Bone marrow (tissue), 2 donors: ENCODE measurements around the gene RFC2.
"Not testable (repeated sequence)": the region's sequence is repeated elsewhere in the genome, so short reads cannot be mapped to it uniquely, and the experiment has no call there.

ENCODE experiments used
- DNase-seq, 2 donors: peaks; one replicate each; lab custom pipeline; 2025; lab: John Stamatoyannopoulos, UW

RFC2 gene

DNA sequence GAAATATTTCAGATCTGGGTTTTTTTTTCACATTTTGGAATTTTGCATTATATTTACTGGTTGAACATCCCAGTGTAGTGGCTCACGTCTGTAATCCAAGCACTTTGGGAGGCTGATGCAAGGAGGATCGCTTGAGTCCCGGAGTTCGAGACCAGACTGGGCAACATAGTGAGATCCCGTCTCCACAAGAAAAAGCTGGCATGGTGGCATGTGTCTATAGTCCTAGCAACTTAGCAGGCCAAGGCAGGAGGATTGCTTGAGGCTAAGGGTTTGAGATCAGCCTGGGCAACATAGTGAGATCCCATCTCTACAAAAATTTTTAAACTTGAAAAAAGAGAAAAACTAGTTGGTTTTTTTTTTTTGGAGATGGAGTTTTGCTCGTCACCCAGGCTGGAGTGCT lies 6.0 kb downstream of the RFC2 start:
- no peak for DNase-seq

DNA sequence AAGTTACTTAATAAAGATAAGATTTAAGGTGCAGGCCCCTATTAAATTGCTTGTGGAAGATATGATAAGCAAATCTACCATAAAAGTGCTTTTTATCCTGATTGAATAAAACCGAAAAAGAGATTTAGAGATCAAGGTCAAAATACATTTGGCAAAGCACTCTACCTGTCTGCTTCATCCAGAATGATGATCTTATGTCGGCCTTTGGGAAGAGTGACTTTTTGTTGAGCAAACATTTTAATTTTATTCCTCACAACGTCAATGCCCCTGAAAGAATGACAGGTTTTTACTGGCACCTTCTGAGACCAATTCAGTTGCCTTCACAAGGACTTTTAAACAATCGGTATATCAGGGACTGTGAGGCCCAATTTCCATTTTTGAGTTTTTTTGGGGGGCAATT lies 7.7 kb downstream of the RFC2 start:
- DNase-seq = no peak

DNA sequence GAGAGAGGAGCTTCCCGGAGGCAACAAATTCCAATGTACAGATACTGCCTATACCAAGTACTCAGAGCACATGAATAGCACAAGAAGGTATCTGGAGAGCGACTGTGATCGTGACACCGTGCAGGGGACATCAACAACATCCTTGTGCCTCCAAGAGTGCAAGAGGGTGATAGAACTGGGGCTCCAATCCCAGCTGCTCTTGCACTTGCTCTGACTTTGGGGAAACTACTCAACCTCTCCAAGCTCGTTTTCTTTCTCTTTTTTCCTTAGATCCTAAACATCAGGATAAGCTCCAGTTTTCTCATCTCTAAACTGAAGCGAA lies 12.1 kb downstream of the RFC2 start:
- DNase-seq = no peak

DNA sequence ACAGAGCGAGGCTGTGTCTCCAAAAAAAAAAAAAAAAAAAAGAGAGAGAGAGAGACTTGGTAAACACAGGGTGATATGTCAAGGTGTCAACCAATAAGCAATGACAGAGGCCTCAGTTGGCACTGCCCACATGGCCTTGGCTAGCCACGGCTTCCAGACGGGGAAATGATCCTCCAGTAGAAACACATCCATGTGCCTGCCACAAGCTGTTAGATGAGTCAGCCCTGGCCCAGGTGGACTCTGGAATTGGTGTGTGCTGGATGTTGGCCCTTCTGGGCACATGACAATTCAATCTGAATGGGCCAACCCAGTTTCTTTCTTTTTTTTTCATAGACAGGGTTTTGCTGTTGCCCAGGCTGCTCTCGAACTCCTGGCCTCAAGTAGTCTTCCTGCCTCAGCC lies 13.7 kb downstream of the RFC2 start:
- DNase-seq = no peak

DNA sequence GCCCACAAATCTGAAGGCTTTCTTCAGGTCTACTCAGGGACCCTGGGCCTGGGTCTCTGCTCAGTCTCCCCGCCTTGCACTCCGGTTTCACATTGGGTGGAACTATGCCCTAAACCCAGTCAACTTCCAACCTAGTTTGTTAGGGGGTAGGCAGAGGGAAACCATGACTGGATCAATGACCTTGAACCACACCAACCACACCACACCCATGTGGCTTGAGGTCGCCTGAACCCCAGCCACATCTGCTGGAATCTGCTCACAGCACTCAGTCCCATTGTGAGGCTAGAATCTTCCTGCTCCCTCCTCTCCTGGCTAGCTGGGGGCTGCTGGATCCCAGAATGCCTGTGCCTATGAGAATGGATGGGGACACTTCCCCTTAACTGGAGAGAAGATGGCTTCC lies 17.9 kb downstream of the RFC2 start:
- no peak for DNase-seq

DNA sequence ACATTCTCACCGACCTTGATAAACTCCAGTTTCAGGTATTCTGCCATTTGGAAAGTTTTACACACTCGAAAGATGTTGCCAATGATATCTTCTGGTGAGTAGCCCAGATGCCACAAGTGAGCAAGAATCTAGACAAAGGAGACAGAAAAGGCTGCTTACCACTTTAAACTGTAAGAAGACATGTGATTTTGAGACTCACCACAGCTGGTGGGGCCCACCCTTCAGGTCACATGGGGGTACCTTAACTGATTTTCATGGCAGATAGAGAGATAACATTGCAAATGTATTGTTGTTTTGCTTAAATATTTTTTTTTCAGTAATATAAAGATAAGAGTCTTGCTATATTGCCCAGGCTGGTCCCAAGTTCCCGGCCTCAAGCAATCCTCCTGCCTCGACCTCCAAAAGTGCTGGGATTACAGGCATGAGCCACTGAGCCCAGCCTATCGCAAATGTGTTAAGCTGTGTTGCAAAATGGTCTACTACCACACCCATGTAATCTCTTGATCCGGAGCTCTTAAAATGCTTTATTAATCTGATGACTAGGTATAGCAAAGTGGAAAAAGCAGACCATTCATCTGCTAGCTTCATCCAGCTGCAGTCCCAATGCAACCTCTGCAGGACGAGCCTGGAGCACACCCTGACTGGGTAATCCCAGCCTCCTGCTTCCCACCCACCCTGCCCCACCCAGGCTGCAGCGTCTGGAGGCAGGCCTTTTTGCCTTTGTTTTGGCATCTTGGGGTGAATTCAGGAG lies 18.5 kb downstream of the RFC2 start:
- DNase-seq = no peak

DNA sequence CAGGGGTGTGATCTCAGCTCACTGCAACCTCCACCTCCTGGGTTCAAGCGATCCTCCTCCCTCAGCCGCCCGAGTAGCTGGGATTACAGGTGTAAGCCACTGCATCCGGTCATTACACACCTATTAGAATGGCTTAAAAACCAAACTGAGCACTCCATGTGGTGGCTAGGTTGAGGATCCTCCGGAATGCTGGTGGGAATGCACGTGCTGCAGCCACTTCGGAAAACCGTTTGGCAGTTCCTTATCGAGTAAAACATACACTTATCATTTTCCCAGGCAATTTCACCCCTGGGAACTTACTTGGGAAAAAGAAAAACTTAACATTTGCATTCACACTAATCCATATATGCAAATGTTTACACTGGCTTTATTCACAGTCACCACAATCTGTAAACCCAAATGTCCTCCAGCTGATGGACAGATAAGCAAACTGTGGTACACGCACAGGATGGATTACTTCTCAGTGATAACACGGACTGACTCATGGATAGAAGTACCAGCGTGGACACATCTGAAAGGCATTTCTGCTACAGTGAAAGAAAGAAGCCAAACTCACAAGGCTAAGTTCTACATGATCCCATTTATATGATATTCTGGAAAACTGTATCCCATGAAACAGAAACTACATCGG lies 20.4 kb downstream of the RFC2 start:
- no peak for DNase-seq

DNA sequence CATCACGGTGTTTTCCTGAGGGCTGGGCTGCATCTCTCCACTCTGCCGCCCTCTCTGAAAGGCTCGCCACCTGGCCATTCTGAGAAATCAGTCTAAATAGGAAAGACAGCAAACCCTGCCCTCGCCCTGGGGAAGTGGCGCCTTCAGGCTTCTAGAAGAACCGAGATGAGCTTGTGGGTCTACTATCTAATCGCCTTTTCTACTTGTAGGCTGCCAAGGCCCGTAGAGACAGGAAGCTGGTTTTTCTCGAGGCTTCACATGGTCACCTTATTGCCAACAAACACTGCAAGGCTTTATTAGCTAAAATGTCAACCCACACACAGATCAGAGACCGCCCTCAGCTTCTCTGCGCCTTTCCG lies 23.0 kb downstream of the RFC2 start:
- DNase-seq = no peak

DNA sequence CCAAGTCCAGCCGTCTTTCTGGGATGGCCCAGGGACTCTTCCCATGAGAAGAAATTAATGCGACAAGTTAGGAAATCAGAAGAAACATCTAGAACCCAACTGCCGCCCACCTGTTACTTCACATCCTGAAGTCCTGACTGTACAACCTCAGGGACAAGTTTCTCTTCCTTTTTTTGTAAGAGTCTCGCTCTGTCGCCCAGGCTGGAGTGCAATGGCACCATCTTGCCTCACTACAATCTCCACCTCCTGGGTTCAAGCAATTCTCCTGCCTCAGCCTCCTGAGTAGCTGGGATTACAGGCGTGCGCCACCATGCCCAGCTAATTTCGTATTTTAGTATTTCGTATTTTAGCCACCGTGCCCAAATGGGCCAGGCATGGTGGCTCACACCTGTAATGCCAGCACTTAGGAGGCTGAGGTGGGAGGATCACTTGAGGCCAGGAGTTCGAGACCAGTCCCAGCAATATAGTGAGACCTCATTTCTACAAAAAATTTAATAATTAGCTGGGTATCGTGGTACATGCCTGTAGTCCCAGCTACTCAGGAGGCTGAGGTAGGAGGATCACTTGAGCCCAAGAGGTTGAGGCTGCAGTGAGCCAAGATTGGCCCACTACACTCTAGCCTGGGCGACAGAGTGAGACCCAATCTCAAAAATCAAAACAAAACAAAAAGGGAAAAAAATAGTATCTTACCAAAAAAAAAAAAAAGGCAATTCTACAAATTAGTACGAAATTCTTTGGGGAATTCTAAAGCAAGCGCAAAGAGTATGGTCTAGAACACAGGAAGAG lies 23.6 kb downstream of the RFC2 start:
- no peak for DNase-seq

DNA sequence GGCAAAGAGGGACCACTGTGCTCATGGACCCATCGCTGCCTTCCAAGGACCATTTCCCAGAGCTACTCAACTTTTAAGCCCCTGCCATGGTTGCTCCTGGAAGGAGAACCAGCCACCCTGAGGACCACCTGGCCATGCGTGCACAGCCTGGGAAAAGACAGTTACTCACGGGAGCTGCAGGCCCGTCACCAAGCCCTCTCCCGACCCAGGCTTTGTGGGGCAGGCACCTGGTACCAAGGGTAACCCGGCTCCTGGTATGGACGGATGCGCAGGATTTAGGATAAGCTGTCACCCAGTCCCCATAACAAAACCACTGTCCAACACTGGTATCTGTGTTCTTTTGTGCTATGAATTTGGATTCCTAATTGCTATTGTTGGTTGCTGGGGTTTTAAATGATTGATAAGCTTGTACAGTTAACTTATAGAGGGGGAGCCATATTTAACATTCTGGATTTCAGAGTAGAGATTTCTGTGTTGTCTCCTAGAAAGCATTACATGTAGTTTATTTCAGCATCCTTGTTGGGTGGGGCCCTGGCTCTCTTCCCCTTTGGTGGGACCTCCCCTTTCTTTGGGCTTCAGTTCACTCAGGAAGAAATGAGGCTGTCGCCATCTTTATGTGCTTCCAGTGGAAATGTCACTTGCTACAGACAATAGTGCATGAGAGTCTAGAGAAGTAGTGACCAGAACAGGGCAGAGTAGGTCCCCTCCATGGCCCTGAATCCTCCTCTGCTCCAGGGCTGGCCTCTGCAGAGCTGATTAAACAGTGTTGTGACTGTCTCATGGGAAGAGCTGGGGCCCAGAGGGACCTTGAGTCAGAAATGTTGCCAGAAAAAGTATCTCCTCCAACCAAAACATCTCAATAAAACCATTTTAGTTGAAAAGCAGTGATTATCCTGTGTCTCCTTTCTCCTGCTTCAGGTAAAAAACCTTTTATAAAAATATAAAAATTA lies 25.0 kb downstream of the RFC2 start:
- DNase-seq = no peak

DNA sequence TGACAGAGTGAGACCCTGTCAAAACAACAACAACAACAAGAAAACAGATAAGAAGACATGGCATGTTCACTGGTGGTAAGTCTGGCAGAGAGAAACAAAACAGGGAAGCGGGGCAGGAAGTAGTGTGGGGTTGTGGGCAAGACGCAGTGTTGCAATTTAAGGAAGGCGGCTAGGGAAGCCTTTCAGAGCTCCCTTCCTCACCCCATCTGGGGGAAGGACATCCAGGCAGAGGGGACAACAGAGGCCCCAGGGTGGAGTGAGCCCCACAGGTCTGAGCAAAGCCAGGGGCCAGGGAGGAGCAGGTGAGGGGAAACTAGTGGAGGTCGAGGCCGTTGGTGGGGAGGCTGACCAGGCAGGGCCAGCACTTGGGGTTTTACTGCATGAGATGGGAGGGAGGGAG lies 27.6 kb downstream of the RFC2 start:
- DNase-seq = peak; percentile 15 to 56

DNA sequence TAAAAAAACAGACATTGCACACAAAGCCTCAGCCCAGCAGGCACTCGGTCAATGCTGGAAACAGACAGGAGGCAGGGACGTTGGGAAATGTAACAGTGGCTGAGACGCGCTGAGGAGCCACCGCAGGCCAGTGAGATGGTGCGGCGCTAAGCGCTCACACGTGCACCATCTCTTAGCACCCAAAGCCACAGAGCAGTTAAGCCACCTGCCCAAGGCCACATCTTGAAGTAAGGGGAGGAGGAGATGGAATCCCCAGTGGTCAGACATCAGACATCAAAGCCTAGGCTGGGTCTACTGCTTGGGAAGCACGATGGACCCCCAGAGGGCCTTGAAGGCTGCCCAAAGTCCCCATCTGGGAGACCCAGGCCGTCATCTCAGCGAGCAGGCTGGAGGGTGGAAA lies 28.8 kb downstream of the RFC2 start:
- no peak for DNase-seq

DNA sequence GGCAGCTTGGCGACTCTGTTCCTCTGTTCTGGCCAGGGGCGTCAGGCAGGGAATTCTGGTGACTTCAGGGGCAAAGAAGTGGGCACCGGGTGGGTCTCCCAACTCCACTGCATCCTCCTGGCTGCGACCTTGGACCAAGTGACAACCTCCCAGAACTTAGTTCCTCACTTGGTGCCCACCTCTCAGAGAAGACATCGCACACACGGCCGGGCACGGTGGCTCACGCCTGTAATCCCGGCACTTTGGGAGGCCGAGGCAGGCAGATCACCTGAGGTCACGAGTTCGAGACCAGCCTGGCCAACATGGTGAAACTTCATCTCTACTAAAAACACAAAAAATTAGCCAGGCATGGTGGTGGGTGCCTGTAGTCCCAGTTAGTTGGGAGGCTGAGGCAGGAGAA lies 29.3 kb downstream of the RFC2 start:
- not testable (repeated sequence) for DNase-seq

DNA sequence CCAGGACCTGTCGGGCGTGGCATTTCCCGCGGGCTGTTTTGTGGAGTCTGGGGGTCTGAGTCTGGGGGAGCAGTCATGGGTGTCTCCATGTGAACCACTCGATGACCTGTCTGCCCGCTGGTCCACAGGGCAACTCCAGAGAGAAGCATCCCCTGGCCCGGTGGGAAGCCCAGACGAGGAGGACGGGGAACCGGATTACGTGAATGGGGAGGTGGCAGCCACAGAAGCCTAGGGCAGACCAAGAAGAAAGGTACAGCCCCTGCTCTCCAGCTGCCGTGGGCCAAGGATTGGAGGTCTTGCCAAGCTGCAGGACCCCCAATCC lies 29.7 kb downstream of the RFC2 start:
- no peak for DNase-seq

DNA sequence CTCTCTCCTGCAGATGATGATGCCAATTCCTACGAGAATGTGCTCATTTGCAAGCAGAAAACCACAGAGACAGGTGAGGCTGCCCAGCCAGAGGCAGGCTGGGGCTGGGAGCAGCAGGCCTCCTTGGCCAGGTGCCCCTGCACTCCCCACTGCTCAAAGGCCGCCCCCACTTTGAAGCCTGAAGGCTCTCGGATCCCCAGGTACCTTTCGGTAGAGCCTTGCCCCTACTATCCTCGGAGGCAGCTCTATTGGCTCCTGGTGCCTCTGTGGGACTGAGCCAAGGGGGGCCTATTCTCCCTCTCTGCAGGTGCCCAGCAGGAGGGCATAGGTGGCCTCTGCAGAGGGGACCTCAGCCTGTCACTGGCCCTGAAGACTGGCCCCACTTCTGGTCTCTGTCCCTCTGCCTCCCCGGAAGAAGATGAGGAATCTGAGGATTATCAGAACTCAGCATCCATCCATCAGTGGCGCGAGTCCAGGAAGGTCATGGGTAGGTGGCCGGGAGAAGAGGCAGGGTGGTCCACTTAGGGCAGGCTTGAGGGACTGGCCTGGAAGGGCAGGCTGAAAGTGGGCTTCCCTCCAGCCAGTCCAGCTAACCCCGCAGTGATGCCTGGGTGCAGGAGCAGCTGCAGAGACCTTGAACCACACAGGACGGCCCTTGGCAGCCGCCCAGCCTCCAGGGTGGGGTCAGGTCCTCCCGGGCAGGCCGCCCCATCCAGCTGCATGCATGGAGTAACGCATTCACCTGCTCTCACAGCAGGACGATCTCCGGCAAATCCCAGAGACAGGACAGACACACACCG lies 30.3 kb downstream of the RFC2 start:
- no peak for DNase-seq

DNA sequence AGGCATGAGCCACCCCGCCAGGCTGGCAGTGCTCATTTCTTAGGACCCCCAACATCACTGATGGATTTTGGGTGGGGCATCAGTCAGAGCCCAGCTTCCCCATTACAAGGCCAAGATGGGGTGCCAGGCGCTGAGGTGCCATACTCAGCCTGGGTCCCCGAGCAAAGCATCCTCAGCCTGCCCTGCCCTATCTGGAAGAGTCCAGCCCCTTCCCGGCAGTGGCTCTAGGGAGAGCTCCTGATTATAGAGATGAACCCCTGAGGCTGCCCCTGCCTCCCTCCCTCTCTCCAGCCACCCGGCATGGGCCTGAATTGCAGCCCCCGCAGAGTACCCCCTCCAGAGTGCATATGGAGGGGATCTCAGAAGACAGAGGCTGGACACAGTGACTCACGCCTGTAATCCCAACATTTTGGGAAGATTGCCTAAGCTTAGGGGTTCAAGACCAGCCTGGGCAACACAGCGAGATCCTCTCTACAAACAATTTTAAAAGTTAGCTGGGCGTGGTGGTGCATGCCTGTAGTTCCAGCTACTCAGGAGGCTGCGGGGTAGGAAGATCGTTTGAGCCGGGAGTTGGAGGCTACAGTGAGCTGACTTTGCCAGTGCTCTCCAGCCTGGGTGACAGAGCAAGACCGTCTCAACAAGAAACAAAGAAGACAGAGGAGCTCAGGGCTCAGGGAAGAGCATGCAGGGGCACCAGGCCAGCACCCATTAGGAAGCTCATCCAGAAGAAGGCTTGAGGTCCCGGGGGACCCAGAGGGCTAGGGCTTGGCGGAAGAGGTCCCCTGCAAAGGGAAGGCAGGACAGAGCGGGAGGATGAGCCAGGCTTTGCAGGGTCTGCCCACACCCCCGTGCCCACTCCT lies 31.1 kb downstream of the RFC2 start:
- no peak for DNase-seq

DNA sequence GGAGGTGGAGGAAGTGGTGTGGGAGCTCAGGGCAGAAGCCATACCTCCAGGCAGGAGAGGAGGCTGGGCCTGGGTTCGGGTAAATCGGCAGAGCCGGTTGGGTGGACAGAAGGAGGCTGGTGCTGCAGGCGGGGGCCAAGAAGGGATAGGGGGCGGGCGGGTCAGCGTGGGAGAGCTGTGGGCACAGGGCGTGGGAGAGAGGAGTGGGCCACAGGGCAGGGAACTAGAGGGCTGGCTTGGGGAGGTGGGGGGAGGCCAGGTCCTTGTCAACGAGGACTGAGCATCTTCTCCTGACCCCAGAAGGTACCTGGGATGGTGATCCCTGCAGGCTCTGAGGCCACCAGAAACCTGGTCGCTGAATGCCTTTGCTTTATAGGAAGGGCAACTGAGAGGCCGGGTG lies 32.5 kb downstream of the RFC2 start:
- DNase-seq = no peak

DNA sequence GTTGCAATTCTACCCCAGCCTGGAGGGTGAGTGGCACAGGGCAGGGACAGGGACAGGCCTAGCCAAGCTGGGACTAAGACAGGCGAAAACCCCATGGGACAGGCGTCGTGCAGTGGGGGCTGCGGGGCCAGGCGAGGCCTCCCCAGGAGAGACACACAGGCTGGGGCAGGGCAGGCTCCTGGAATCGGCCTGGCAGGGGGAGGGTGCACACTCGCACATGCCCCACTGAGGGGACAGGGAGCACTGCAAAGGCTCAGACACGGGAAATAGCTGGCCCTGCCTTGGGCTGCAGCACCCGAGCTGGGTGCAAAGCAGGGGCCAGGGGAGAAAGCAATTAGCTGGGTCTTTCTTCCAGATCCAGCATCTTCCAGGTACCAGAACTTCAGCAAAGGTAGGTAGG lies 34.0 kb downstream of the RFC2 start:
- DNase-seq = no peak

DNA sequence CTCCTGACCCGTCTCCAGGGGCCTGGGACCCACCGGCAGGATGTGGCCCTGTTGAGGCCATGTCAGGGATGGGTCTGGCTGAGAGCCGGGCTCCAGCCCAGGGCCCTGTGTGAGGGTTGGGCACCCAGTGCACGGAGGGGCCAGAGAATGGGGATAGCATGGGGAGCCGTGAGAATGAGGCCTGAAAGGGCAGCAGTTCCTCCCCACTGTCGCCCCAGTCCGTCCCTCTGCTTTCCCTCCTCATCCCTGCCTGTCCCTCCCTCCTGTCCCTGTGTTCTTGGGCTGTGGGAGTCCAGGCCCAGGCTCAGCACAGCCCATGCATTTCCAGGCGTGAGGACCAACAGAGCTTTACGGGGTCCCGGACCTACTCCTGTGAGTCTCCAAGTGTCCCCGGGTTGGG lies 34.8 kb downstream of the RFC2 start:
- no peak for DNase-seq

DNA sequence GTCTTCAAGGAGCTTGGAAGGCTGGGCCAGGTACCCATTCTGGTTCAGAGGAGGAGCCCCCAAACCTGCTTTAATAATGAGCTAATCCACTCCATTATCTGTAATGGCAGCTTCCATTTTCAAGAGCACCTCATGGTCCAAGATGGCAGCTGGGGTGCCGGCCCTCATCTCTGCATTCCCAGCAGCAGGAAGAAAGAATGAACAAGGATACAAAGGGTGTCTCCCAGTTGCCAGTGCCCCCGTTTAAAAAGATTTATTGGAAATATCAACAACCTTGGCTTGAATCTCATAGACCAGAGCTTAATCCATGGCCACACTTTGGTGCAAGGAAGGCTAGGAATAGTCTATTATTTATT lies 35.9 kb downstream of the RFC2 start:
- no peak for DNase-seq
